ENCODE data around the gene ZNF879. TPM values are rescaled to one million over a fixed set of nuclear protein-coding genes. Genes with fewer than 3 reads are reported as not detected.

ZNF879 gene
- total RNA-seq, 1 donor: 4.1 TPM

DNA sequence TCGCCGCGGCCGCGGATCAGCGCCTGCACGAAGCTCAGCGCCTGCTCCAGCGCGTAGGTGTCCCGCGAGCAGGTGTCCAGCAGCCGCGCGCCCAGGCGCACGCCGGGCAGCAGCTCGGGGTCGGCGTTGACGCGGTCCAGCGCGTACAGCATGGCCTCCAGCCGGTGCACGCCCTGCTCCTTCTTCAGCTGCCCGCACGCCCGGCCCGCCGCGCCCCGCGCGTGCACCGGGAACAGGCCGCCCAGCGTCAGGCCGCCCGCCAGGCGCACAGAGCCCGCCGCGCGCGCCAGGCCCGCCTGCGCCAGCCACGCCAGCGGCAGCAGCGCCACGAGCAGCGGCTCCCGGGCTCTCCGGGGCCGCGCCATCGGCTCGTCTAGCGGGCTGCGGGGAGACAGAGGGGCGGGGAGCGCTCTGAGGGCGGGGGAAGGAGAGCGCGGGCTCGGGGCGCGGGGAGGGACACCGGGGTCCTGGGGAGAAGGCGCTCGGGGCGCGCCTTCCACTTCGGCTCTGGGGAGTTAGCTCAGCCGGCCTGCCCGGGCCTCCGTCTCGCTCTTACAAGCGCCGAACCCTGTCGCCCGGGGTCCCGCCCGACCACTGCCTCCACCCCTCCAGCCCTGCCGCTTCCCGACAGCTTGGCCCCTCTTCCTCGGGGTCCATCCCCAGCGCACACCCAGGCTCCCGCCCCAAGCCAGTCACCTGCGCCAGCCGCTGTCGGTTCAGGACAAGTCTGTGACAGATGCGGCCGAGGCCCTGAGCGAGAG is 28.8 kb upstream of the ZNF879 start, which contains the start of gene GRM6:
Gene GRM6 (minus strand): TSS at position 741 of the 761 bp plus-strand sequence. CDS start 376 bp downstream, at position 365.
- Histone ChIP-seq H3K4me3 (ENCODE audit: low read length) (no peak within 1 kb of the TSS), H3K27me3 (ENCODE audit: insufficient read depth, low read length) (peaks cover 9% of the 10 kb centered on the region), H3K4me1 (ENCODE audit: insufficient read depth, low read length) (no peaks in the 10 kb centered on the region), H3K9me3 (ENCODE audit: low read depth, low read length) (no peaks in the 10 kb centered on the region)

DNA sequence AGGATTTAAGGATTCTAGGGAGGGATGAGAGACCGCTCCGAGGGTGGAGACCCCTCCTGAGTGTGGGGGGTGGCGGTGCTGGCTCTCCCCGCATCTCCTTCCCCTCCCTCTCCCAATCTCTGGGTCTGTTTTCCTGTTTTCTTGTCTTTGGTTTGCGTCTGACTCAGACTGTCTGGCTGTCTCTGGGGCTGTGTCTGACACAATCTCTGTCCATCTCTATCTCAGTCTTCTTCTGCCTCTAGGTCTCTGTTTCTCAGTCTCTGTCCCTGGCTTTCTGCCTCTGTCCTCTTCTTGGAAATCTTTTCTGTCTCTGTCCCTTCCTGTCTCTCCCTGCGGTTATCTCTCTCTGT is 28.3 kb upstream of the ZNF879 start:
- Histone ChIP-seq H3K9me3 (ENCODE audit: low read depth, low read length) (no peaks in the 10 kb centered on the region), H3K27me3 (ENCODE audit: insufficient read depth, low read length) (peaks cover 9% of the 10 kb centered on the region), H3K4me1 (ENCODE audit: insufficient read depth, low read length) (no peaks in the 10 kb centered on the region), H3K4me3 (ENCODE audit: low read length) (no peak overlapping the region)

- H3K4me3 ChIP-seq (ENCODE audit: low read length): no peak overlapping the region
- no peaks in the 10 kb centered on the region for H3K4me1 ChIP-seq (ENCODE audit: insufficient read depth, low read length)
- H3K9me3 ChIP-seq (ENCODE audit: low read depth, low read length): no peaks in the 10 kb centered on the region
- peaks cover 9% of the 10 kb centered on the region for H3K27me3 ChIP-seq (ENCODE audit: insufficient read depth, low read length)
Observed at GRCh38 chr5:178996156-178996555, 27.4 kb upstream of the ZNF879 start.

GRCh38 chr5:178997191-178997590 is 26.4 kb upstream of the ZNF879 start:
- Histone ChIP-seq H3K9me3 (ENCODE audit: low read depth, low read length) (no peaks in the 10 kb centered on the region), H3K4me3 (ENCODE audit: low read length) (no peak overlapping the region), H3K27me3 (ENCODE audit: insufficient read depth, low read length) (peaks cover 9% of the 10 kb centered on the region), H3K4me1 (ENCODE audit: insufficient read depth, low read length) (no peaks in the 10 kb centered on the region)

GRCh38 chr5:178998441-178998840 is 25.2 kb upstream of the ZNF879 start:
- Histone ChIP-seq H3K4me3 (ENCODE audit: low read length) (no peak overlapping the region), H3K9me3 (ENCODE audit: low read depth, low read length) (no peaks in the 10 kb centered on the region), H3K27me3 (ENCODE audit: insufficient read depth, low read length) (peaks cover 7% of the 10 kb centered on the region), H3K4me1 (ENCODE audit: insufficient read depth, low read length) (no peaks in the 10 kb centered on the region)

- H3K4me1 ChIP-seq (ENCODE audit: insufficient read depth, low read length): no peaks in the 10 kb centered on the region
- H3K27me3 ChIP-seq (ENCODE audit: insufficient read depth, low read length): no peaks in the 10 kb centered on the region
- H3K9me3 ChIP-seq (ENCODE audit: low read depth, low read length): peaks cover 9% of the 10 kb centered on the region
- no peak overlapping the region for H3K4me3 ChIP-seq (ENCODE audit: low read length)
Observed at GRCh38 chr5:179006564-179006963, 17.0 kb upstream of the ZNF879 start.

DNA sequence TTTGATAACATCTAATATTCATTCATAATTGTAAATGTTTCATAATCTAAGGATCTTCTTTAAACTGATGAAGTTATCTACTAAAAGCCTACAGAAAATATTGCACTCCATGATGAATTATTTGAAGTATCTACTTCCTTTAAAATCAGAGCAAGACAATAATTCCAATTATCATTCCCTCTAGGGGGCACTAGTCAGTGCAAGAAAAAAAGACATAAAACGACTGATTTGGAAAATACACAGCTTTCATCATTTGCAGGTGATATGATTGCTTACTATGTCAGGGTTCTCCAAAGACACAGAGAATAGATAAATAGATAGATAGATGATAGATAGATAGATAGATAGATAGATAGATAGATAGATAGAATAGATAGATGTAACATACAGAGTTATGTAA is 14.9 kb upstream of the ZNF879 start:
- Histone ChIP-seq H3K4me1 (ENCODE audit: insufficient read depth, low read length) (no peaks in the 10 kb centered on the region), H3K27me3 (ENCODE audit: insufficient read depth, low read length) (no peaks in the 10 kb centered on the region), H3K4me3 (ENCODE audit: low read length) (no peak overlapping the region), H3K9me3 (ENCODE audit: low read depth, low read length) (peaks cover 15% of the 10 kb centered on the region)

- H3K4me3 ChIP-seq (ENCODE audit: low read length): no peak overlapping the region
- peaks cover 88% of the 10 kb centered on the region for H3K9me3 ChIP-seq (ENCODE audit: low read depth, low read length)
- no peaks in the 10 kb centered on the region for H3K27me3 ChIP-seq (ENCODE audit: insufficient read depth, low read length)
- H3K4me1 ChIP-seq (ENCODE audit: insufficient read depth, low read length): no peaks in the 10 kb centered on the region
Observed at GRCh38 chr5:179033004-179033580, 9.5 kb downstream of the ZNF879 start.

DNA sequence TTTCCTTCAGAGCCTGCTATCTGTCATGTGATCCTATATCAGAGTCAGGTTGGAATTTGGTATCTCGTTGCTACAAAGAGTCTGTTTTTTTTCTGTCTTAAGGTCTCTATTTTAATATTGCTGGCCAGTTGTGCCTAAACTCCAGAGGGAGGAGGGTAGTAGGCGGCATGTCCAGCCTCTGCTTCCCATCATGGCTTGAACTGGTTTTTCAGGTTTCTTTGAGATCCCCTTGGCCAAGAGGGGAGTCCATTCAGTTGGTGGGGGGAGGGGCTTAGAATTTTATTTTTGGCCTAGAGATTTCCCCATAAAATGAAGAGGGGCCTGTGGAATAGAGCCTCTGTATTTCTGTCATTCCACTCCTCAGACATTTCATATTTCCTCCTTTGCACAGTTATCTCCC is 21.2 kb downstream of the ZNF879 start:
- H3K27me3 ChIP-seq (ENCODE audit: insufficient read depth, low read length): no peaks in the 10 kb centered on the region

DNA sequence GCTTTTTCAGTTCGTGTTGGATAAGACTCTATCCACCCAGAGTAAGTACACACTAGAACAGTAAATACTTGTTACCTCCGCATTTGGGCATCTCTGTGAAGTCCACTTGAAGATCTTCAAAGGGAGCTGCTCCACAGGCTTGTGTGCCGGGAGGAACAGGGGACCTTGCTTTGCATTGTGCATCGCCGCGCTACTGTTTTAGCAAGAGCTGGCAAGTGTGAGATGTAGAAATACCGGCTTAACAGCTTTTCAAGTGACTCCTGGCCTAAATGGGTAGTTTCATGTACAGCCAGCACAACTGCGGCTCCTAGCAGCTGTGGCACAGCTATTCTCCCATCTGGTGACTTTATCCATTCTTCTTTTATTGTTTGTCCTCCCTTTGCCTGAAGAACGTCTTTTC is 28.2 kb downstream of the ZNF879 start:
- peaks cover 1% of the 10 kb centered on the region for H3K27me3 ChIP-seq (ENCODE audit: insufficient read depth, low read length)
- H3K9me3 ChIP-seq (ENCODE audit: low read depth, low read length): no peaks in the 10 kb centered on the region
- no peak overlapping the region for H3K4me3 ChIP-seq (ENCODE audit: low read length)
- H3K4me1 ChIP-seq (ENCODE audit: insufficient read depth, low read length): no peaks in the 10 kb centered on the region

More for the DNA sequence above, 21.2 kb downstream of the ZNF879 start:
- Histone ChIP-seq H3K4me3 (ENCODE audit: low read length) (no peak overlapping the region), H3K4me1 (ENCODE audit: insufficient read depth, low read length) (no peaks in the 10 kb centered on the region), H3K9me3 (ENCODE audit: low read depth, low read length) (no peaks in the 10 kb centered on the region)

GRCh38 chr5:179054036-179054785 is 30.6 kb downstream of the ZNF879 start:
- no peak overlapping the region for H3K4me3 ChIP-seq (ENCODE audit: low read length)
- H3K9me3 ChIP-seq (ENCODE audit: low read depth, low read length): no peaks in the 10 kb centered on the region
- no peaks in the 10 kb centered on the region for H3K4me1 ChIP-seq (ENCODE audit: insufficient read depth, low read length)
- H3K27me3 ChIP-seq (ENCODE audit: insufficient read depth, low read length): peaks cover 2% of the 10 kb centered on the region

DNA sequence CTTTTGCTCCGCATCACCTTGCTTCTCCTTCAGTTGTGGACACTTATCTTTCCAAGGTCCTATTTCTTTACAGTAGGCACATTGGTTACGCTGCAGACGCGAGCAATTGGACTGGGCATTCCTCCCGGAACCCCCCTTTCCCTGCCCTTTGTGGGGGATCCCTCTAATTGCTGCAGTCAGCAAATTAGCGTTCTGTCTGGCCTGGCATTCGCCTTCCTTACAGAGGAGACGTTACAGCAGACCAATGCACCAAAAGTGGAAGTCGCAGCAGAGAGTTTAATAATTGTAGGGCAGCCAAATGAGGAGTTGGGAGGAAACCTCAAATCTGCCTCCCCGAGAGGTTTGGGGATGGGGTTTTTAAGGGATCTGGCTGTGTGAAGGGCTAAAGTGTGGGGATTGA is 31.3 kb downstream of the ZNF879 start:
- Histone ChIP-seq H3K4me1 (ENCODE audit: insufficient read depth, low read length) (no peaks in the 10 kb centered on the region), H3K4me3 (ENCODE audit: low read length) (no peak overlapping the region), H3K9me3 (ENCODE audit: low read depth, low read length) (no peaks in the 10 kb centered on the region), H3K27me3 (ENCODE audit: insufficient read depth, low read length) (peaks cover 2% of the 10 kb centered on the region)

DNA sequence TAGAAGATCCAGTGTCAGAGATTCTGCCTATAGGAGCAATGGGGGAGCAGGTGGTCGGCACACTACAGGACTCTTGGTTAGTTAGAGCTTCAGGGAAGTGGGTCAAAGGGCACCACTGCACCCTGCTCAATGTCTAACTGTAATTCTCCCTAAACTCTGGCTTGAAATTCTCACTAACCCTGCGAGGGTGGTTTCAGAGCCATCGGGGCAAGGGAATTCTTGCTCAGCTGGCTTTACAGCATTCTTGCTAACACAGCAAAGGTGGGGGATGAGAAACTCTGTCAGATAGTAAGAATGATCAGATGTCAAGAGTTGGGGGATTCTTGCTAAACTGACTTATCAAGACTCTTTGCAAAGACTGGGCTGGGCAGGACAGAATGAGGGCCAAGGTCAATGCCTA is 31.8 kb downstream of the ZNF879 start:
- Histone ChIP-seq H3K27me3 (ENCODE audit: insufficient read depth, low read length) (peaks cover 2% of the 10 kb centered on the region), H3K4me3 (ENCODE audit: low read length) (no peak overlapping the region), H3K4me1 (ENCODE audit: insufficient read depth, low read length) (no peaks in the 10 kb centered on the region), H3K9me3 (ENCODE audit: low read depth, low read length) (no peaks in the 10 kb centered on the region)

GRCh38 chr5:179055841-179056240 is 32.2 kb downstream of the ZNF879 start:
- no peaks in the 10 kb centered on the region for H3K9me3 ChIP-seq (ENCODE audit: low read depth, low read length)
- peaks cover 2% of the 10 kb centered on the region for H3K27me3 ChIP-seq (ENCODE audit: insufficient read depth, low read length)
- no peak overlapping the region for H3K4me3 ChIP-seq (ENCODE audit: low read length)
- peaks cover 4% of the 10 kb centered on the region for H3K4me1 ChIP-seq (ENCODE audit: insufficient read depth, low read length)
